ENCODE measurements around the gene PPP1R37. TPM values are rescaled to one million over a fixed set of nuclear protein-coding genes. Genes with fewer than 3 reads are reported as not detected.

Gene PPP1R37
- total and polyA plus RNA-seq, 2 of the 8 experiments (the other 6 are each of a cell fraction or from before 2014, with no cell fraction given), result 14.6 to 25.7 TPM

- TF ChIP-seq KDM5A (IDR thresholded peaks at IDR 0.05; ENCODE audit: low read length), result 0 out of 2 replicates have a peak, but pooled peaks have one; percentile 23
- no peak for TF ChIP-seq TAF1 (IDR thresholded peaks at IDR 0.05; ENCODE audit: low read depth, low read length)
- TF ChIP-seq GTF2F1 (IDR thresholded peaks at IDR 0.05; ENCODE audit: borderline replicate concordance, low read depth, low read length), result no peak
- TF ChIP-seq RXRA (IDR thresholded peaks at IDR 0.05; ENCODE audit: insufficient read depth, low read depth, low read length), result no peak
- no peak for TF ChIP-seq KDM1A (IDR thresholded peaks at IDR 0.05; ENCODE audit: borderline replicate concordance, low read length)
- TF ChIP-seq EZH2 (IDR thresholded peaks at IDR 0.05; ENCODE audit: low read depth, low read length, severe bottlenecking), result no peak
- no peak for TF ChIP-seq SRF (IDR thresholded peaks at IDR 0.05; ENCODE audit: low read depth, low read length)
- peak; percentile 94 for TF ChIP-seq MAX (IDR thresholded peaks at IDR 0.05)
- no peak for TF ChIP-seq EP300 (IDR thresholded peaks at IDR 0.05; ENCODE audit: borderline replicate concordance in 1 of 2, low read depth in 2 of 2, low read length in 2 of 2)
- peak; percentile 95 for TF ChIP-seq RFX5 (IDR thresholded peaks at IDR 0.05; ENCODE audit: borderline replicate concordance, low read depth, low read length)
- TF ChIP-seq BACH1 (IDR thresholded peaks at IDR 0.05; ENCODE audit: low read length), result no peak
- no peak for TF ChIP-seq NANOG (IDR thresholded peaks at IDR 0.05; ENCODE audit: insufficient read depth, low read depth, low read length, poor library complexity, severe bottlenecking)
- no peak for TF ChIP-seq RAD21 (IDR thresholded peaks at IDR 0.05 in 1 of 2, conservative IDR thresholded peaks at IDR 0.05 in 1 of 2; ENCODE audit: low read depth in 2 of 2, low read length in 2 of 2)
- peak; percentile 6 for TF ChIP-seq E2F6 (IDR thresholded peaks at IDR 0.05)
- TF ChIP-seq RBBP5 (IDR thresholded peaks at IDR 0.05; ENCODE audit: borderline replicate concordance, low read depth, low read length), result peak; percentile 50; the same call in 1 of the 2 replicates
- peak; percentile 100 for TF ChIP-seq SAP30 (IDR thresholded peaks at IDR 0.05; ENCODE audit: insufficient read depth, insufficient replicate concordance, low read length)
- TF ChIP-seq USF2 (IDR thresholded peaks at IDR 0.05; ENCODE audit: low read length), result peak; percentile 86
- TF ChIP-seq SUZ12 (IDR thresholded peaks at IDR 0.05; ENCODE audit: low read length), result no peak
- TF ChIP-seq SIRT6 (IDR thresholded peaks at IDR 0.05; ENCODE audit: low read length), result no peak
- no peak for TF ChIP-seq TAF7 (optimal IDR thresholded peaks at IDR 0.05; ENCODE audit: borderline replicate concordance, low read depth, low read length)
- TF ChIP-seq SP4 (IDR thresholded peaks at IDR 0.05; ENCODE audit: low read length), result peak; percentile 94
These were observed 85.5 kb downstream of the PPP1R37 start, which contains the start of gene BLOC1S3 (continued) for GRCh38 chr19:45178262-45179071.
